ENCODE data around the gene TSC2.

GRCh38 chr16:2090481-2090776 lies 42.6 kb downstream of the TSC2 start:
- TF ChIP-seq CTCF (CRISPR knock-in tag; IDR thresholded peaks at IDR 0.05) = no peak
- TF ChIP-seq, protein P1, sequence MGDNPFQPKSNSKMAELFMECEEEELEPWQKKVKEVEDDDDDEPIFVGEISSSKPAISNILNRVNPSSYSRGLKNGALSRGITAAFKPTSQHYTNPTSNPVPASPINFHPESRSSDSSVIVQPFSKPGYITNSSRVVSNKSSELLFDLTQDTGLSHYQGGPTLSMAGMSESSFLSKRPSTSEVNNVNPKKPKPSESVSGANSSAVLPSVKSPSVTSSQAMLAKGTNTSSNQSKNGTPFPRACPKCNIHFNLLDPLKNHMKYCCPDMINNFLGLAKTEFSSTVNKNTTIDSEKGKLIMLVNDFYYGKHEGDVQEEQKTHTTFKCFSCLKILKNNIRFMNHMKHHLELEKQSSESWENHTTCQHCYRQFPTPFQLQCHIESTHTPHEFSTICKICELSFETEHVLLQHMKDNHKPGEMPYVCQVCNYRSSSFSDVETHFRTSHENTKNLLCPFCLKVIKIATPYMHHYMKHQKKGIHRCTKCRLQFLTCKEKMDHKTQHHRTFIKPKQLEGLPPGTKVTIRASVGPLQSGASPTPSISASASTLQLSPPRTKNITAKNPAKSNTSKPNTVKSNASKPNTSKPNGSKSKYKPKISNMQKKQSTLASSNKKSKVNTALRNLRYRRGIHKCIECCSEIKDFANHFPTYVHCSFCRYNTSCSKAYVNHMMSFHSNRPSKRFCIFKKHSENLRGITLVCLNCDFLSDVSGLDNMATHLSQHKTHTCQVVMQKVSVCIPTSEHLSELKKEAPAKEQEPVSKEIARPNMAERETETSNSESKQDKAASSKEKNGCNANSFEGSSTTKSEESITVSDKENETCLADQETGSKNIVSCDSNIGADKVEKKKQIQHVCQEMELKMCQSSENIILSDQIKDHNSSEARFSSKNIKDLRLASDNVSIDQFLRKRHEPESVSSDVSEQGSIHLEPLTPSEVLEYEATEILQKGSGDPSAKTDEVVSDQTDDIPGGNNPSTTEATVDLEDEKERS (CRISPR knock-in tag; IDR thresholded peaks at IDR 0.05) = no peak
